ENCODE measurements around the gene RFX8. TPM values are rescaled to one million over a fixed set of nuclear protein-coding genes. Genes with fewer than 3 reads are reported as not detected.

RFX8 gene
- total RNA-seq, 6 experiments from 2014 or later = 2.8 to 8.0 (median 5.3) TPM

DNA sequence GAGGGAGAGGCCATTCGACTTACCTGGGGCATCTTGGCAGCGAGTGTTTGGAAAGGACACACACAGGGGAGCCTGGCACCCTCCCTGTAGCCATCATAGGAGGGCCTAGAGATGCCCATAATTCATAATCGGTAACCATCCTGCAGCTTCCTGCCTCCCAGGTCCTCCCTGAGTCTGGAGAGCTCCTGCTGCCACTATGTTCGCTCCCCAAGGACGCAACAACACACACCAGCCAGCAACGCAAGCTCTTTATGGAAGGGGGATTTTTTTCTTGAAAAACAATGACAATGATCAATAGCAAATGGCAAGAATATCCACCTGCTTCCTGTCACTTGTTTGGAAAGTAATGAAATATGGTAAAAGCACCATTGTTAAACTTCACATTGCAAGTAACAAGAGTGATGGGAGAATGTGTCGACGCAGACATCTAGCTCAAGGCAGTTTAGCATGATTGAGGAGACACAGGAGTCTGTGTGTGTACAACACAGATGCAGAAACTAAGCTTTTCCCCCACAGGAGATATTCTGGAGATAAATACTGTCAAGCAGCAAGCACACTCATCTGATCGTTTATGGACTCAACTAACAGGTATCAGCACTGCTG lies 62.7 kb downstream of the RFX8 start:
- peaks cover 29% of the 10 kb centered on the region for H3K36me3 Mint-ChIP-seq (ENCODE audit: low read depth)
- H3K27me3 Mint-ChIP-seq (ENCODE audit: insufficient read depth) = no peaks in the 10 kb centered on the region; the same call in 1 of the 2 replicates
- no peak overlapping the region for H3K4me3 Mint-ChIP-seq
- H3K9me3 Mint-ChIP-seq = no peaks in the 10 kb centered on the region
- H3K27ac Mint-ChIP-seq = no peak overlapping the region
- H3K4me1 Mint-ChIP-seq (ENCODE audit: low read depth) = peaks cover 2% of the 10 kb centered on the region
- DNase-seq = no peak
- TF ChIP-seq, protein P1, sequence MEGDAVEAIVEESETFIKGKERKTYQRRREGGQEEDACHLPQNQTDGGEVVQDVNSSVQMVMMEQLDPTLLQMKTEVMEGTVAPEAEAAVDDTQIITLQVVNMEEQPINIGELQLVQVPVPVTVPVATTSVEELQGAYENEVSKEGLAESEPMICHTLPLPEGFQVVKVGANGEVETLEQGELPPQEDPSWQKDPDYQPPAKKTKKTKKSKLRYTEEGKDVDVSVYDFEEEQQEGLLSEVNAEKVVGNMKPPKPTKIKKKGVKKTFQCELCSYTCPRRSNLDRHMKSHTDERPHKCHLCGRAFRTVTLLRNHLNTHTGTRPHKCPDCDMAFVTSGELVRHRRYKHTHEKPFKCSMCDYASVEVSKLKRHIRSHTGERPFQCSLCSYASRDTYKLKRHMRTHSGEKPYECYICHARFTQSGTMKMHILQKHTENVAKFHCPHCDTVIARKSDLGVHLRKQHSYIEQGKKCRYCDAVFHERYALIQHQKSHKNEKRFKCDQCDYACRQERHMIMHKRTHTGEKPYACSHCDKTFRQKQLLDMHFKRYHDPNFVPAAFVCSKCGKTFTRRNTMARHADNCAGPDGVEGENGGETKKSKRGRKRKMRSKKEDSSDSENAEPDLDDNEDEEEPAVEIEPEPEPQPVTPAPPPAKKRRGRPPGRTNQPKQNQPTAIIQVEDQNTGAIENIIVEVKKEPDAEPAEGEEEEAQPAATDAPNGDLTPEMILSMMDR (IDR thresholded peaks at IDR 0.05) = no peak

DNA sequence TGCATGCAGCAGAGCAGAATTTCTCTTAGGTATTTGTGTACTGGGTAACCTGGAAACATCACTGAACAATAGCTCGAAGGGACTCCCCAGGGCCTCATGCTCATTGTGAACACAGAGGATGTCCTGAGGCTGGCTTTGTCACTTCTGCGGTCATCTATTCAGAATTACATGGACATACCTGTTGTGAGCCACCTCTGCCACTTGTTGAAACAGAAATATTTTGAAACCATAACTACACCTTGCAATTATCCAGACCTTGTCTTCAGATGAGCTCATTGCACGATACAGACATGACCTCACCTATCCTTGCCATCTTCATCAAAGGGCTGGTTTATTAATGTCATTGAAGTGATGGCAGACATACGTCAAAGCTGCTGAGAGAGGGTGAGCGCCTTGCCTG lies 64.2 kb downstream of the RFX8 start:
- no peaks in the 10 kb centered on the region for H3K9me3 Mint-ChIP-seq
- H3K36me3 Mint-ChIP-seq (ENCODE audit: low read depth) = peaks cover 30% of the 10 kb centered on the region
- no peak for DNase-seq
- H3K27me3 Mint-ChIP-seq (ENCODE audit: insufficient read depth) = no peaks in the 10 kb centered on the region; the same call in 1 of the 2 replicates
- no peak overlapping the region for H3K4me3 Mint-ChIP-seq
- TF ChIP-seq, protein P1 (IDR thresholded peaks at IDR 0.05) = no peak
- H3K27ac Mint-ChIP-seq = no peak overlapping the region
- peaks cover 10% of the 10 kb centered on the region for H3K4me1 Mint-ChIP-seq (ENCODE audit: low read depth)

DNA sequence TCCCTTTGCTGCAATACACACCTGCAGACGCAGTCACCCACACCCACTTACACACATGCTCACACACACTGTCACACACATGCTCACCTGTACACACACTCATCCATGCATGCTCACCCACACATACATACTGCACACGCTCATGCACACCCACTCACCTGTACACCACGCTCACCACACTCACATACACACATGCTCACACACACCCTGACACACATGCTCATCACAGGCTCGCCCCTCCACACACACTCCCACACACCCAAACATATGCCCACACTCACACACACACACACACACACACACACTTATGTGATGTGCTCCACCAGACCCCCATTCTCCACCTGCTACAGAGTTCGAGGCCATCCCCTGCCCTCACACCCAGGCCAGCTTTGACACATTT lies 64.8 kb downstream of the RFX8 start:
- no peak for DNase-seq
- no peak overlapping the region for H3K4me3 Mint-ChIP-seq
- TF ChIP-seq, protein P1 (IDR thresholded peaks at IDR 0.05) = no peak
- no peaks in the 10 kb centered on the region; the same call in 1 of the 2 replicates for H3K27me3 Mint-ChIP-seq (ENCODE audit: insufficient read depth)
- H3K27ac Mint-ChIP-seq = no peak overlapping the region
- H3K4me1 Mint-ChIP-seq (ENCODE audit: low read depth) = peaks cover 10% of the 10 kb centered on the region
- H3K36me3 Mint-ChIP-seq (ENCODE audit: low read depth) = peaks cover 31% of the 10 kb centered on the region
- H3K9me3 Mint-ChIP-seq = no peaks in the 10 kb centered on the region

DNA sequence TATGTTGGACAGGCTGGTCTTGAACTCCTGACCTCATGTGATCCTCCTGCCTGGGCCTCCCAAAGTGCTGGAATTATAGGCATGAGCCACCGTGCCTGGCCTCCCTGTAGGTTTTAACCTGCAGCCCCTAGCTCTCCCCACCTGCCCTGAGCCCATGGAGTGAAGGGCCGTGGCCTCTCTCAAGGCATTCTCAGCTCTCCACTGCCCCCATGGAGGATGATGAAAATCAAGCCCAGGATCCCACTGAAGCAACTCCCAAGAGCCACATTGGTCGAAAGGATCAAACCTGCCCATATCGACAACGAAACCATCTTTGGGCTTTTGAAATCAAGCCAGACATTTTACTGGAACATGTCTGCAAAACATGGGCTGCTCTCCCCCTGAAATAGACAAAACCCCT lies 65.2 kb downstream of the RFX8 start:
- peaks cover 27% of the 10 kb centered on the region for H3K36me3 Mint-ChIP-seq (ENCODE audit: low read depth)
- DNase-seq = no peak
- H3K9me3 Mint-ChIP-seq = no peaks in the 10 kb centered on the region
- peaks cover 10% of the 10 kb centered on the region for H3K4me1 Mint-ChIP-seq (ENCODE audit: low read depth)
- no peaks in the 10 kb centered on the region; the same call in 1 of the 2 replicates for H3K27me3 Mint-ChIP-seq (ENCODE audit: insufficient read depth)
- TF ChIP-seq, protein P1 (IDR thresholded peaks at IDR 0.05) = no peak
- H3K27ac Mint-ChIP-seq = no peak overlapping the region
- no peak overlapping the region for H3K4me3 Mint-ChIP-seq

DNA sequence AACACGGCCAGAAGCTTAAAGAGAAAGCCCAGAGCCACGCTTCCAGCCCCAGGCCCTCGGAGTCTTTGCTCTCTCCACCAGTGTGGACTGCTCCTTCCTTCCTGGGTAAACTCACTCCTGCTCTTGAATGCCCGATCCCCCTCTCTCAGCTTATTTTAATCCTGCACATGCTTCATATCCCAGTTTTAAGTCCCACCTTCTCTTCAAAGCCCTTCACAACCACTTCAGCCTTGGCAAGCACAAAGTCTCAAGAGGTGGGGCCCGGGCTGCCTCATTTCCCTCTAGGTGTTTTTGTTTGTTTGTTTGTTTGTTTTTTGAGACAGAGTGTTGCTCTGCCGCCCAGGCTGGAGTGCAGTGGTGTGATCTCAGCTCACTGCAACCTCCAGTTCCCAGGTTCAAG lies 66.0 kb downstream of the RFX8 start:
- Mint-ChIP-seq H3K4me1 (ENCODE audit: low read depth) (peaks cover 10% of the 10 kb centered on the region), H3K9me3 (no peaks in the 10 kb centered on the region), H3K4me3 (no peak overlapping the region), H3K27ac (no peak overlapping the region), H3K27me3 (ENCODE audit: insufficient read depth) (no peaks in the 10 kb centered on the region; the same call in 1 of the 2 replicates), H3K36me3 (ENCODE audit: low read depth) (peaks cover 25% of the 10 kb centered on the region)
- no peak for DNase-seq
- TF ChIP-seq, protein P1 (IDR thresholded peaks at IDR 0.05) = no peak
